Activated T-cell treated with anti-CD3 and anti-CD28 coated beads for 48 hours (primary cell): Measurements from ENCODE around the gene BTAF1.
"Not testable (repeated sequence)": the region's sequence is repeated elsewhere in the genome, so short reads cannot be mapped to it uniquely, and the experiment has no call there.

Experiments
- DNase-seq: peaks from one replicate; pipeline ENCODE4 v3.0.0-alpha.2; 2020; ENCODE audit warnings: low read depth

Gene BTAF1

DNA sequence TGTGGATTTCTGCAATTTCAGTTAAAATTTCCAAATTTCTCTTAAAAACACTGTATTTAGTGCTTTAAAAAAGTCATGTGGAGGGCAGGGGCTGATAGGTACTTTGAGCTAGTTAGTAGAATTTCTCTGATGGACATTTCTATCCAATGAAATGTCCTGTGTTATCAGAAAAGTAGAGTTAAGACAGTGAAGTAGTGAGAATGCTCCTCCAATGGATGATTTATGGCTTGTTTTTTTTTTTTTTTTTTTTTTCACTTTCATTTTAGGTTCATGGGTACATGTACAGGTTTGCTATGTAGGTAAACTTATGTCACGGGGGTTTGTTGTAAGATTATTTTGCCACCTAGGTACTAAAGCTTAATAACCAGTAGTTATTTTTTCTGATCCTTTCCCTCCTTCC, 55.0 kb downstream of the BTAF1 start:
- DNase-seq: no peak

DNA sequence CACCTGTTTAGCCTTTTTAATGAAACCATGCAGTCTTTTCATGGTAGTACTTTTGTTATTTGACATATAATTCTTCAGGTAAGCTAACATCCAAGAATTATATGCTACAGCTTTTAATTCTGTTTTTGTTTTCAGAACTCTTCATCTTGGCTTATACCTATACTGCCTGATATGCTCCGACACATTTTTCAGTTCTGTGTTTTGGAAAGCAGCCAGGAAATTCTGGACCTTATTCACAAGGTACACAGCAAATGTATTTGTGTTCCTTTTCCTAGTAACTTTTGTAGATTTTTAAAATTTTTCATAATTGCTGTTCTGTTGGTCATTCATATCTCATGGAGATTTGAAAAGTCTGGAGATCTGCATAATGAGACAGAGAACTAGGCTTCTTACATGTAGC, 56.7 kb downstream of the BTAF1 start:
- no peak for DNase-seq

DNA sequence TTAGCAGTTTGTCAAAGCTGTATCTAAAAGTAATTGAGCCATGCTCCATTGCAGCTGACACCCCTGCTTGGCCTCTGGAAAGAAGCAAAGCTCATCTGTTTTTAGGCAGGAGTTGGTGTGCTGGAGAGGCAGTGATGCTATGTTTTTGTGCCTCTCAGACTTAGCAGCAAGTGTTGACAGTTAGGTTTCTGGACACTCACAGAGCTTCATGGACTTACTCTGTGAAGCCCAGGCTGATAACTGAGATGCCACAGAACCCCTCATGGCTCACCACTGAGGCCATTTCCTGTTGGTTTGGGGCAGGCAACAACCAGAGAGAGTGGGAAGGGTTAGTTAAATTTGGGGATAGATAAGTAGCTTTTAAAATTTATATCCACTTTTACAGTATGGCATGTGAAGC, 59.8 kb downstream of the BTAF1 start:
- no peak for DNase-seq

DNA sequence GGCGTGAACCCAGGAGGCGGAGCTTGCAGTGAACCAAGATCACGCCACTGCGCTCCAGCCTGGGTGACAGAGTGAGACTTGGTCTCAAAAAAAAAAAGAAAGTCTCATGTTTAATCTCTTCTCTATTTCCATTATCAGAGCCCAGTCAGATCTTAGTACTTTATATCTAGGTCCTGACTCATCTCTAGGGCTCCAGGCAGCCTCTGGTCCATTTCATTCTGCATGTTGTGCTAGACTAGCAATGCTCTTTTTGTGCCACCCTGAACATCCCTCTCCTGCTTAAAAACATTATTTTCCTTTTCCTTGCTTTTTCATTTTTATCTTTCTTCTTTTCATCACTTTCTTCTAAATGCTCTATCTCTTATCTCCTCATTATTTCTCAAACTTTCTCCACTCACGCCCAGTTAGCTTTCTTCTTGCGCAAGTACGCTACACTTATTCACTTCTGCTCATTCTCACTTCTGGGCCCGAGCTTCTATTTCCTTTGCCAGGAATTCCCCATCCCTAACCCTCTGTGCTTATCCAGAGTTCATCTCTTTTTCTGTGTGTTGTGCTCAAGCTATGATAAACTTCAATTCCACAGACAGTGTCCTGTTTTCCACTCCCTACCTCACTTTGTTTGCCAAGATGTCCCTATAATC, 63.9 kb downstream of the BTAF1 start:
- DNase-seq: no peak

DNA sequence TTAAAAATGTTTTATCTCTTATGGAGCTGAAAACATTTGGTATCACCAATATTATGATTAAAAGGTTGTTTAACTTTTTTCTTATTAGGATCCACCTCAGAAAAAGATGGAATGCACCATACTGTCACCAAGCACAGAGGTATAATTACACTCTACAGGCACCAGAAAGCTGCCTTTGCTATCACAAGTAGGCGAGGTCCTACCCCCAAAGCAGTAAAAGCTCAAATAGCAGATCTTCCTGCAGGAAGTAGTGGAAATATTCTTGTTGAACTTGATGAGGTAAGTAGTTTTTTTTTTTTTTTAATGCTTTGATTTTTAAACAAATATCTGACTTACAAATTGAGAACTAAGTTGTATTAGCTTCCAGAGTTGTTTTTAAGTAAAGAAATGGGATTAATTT, 68.5 kb downstream of the BTAF1 start:
- no peak for DNase-seq

DNA sequence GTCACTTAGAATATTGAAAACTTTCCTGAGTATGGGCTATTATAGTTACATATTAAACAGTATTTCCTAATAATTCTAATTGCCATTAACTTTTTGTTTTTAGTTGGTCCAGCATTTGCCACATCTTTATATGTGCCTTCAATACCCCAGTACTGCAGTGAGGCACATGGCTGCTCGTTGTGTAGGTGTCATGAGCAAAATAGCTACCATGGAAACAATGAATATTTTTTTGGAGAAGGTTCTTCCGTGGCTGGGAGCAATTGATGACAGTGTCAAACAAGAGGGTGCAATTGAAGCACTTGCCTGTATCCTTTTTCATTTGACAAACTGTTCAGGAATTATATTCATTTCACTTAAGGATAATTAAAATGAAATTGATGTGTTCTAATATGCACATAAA, 72.7 kb downstream of the BTAF1 start:
- DNase-seq: no peak

DNA sequence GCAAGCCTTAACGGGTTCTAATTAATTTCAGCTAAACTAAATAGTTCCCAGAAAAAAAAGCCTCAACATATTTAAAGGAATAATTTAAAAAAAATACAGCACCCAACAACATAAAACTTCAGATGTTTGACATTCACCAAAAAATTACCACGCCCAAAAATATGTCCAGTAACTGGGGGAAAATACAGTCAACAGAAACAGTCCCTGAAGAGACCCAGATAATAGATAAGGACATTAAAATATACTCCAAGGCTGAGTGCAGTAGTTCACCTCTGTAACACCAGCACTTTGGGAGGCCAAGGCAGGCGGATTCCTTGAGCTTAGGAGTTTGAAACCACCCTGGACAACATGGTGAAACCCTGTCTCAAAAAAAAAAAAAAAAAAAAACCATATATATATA, 78.0 kb downstream of the BTAF1 start:
- DNase-seq: no peak

DNA sequence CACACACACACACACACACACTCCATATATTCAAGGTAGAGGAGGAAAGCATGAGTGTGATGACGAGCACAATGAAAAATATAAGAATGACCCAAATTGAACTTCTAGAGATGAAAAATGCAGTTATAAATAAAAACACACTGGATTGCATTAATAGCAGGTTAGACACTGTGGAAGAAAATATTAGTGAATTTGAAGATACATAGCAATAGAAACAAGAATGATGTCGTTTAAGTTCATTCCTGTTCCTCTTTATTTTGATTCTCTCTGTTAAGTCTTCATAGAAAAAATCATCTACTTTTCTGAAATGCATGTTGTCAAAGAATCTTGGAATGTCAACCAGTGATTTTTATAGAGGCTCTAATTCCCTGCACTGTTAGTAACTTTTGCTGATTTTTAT, 78.4 kb downstream of the BTAF1 start:
- no peak for DNase-seq

DNA sequence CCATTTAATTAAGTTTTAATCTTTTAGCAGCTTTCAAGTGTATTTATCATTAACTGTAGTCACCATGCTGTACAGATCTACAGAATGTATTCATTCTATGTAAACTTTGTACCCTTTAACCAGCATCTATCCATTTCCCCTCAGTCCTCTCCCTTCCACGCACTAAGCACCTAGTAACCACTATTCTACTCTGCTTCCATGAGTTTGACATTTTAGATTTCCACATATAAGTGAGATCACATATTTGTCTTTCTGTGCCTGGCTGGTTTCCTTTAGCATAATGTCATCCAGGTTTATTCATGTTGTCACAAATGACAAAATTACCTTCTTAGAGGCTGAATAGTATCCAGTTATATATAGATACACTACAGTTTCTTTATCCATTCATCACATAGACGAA, 79.7 kb downstream of the BTAF1 start:
- DNase-seq: no peak

DNA sequence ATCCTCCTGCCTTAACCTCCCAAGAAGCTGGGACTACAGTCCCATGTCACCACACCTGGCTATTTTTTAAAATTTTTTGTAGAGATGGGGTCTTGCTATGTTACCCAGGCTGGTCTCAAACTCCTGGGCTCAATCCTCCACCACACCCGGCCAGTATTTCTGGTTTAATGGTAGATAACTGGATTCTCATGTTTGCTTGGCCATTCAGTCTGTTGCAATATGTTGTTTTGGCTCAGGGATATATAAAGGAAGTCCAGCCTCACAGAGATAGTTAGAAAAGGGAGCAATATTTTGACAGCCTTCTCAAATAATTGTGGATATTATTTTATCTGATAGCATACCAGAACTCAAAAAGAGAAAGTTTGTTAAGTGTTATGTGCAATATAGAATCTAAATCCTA, 82.4 kb downstream of the BTAF1 start:
- no peak for DNase-seq

DNA sequence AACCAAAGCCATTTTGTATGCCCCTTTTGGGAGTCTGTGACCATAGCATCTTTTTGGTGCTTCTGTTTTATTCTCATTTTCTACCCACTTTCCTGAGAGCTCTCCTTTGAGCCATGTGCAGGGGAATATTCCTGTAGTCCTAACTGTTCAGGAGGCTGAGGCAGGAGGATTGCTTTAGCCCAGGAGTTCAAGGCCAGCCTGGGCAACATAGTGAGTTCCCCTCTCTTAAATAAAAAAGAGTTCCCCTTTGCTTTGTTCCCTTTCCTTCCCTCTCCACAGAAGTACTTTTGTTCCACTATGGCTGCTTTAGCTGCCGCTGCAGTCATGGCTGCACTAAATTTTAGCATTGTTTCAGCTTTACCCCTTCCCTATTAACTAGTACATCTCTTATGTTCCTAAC, 85.9 kb downstream of the BTAF1 start:
- DNase-seq: no peak

DNA sequence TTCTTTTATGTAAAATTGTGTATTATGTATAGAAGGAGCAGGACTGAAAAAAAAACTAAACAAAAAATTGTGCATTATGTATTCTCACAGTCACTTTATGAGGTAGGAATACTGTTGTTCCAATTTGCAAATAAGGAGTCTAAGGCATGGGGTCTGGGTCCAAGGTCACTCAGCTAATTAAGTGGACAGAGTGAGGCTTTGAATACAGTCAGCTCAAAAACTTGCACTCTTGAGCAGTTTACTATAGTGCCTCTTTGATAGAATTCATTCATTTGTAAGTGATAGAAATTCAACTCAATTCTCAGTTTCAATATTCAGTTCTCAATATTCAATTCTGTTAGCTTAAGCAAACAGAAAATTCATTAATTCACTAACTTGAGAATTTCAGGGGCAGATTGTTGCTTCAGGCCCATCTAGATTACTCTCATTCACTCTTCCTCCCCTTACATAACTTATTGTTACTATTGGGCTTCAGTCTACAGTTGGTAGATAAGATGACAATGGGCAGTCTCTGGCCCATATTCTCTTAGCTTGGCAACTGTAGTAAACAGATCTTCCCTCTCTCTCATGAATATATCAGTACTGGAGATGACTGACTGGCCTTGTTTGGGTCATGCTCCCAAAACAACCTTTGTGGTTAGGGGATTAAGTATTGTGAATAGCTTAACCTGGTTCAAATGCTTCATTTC, 86.6 kb downstream of the BTAF1 start:
- no peak for DNase-seq

DNA sequence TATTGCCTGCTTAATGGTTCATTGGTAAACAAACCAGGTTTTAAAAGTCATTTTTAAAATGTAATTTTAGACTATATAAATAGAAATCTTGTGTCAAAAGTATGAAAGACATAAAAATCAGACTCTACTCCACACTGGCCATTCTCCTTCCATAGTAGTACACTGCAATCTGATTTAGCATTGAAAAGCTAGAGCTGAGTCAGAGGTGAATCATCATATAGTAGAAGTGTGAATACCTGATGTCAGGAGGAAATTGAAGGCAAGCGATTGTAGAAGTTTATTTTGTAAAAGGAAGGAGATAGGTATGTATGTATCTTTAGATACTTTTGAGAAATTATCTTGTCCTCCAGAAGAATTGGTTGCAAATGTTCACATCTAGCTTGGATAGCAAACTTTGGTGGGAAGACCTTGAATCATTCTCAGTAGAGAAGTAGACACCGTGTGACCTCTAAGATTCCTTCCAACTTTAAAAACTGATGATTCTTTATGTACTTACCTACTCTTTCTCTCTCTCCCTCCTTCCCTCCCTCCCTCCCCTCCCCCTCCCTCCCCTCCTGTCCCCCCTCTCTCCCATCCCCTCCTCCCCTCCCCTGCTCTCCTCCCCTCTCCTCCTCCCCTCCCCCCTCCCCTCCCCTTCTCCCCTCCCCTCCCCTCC, 88.1 kb downstream of the BTAF1 start:
- DNase-seq: no peak

DNA sequence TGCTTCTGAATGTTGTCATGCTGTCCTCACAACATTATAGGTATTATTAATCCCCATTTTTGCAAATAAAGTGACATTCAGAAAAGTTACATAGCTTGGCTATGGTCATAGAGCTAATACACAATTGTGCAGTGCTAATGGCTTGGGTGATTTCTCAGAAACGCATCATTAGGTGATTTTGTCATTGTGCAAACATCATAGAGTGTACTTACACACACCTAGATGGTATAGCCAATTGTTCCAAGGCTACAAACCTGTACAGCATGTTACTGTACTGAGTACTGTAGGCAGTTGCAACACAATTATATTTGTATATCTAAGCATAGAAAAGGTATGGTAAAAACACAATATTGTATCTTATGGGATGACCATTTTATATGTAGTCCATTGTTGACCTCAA, 91.0 kb downstream of the BTAF1 start:
- DNase-seq: no peak

DNA sequence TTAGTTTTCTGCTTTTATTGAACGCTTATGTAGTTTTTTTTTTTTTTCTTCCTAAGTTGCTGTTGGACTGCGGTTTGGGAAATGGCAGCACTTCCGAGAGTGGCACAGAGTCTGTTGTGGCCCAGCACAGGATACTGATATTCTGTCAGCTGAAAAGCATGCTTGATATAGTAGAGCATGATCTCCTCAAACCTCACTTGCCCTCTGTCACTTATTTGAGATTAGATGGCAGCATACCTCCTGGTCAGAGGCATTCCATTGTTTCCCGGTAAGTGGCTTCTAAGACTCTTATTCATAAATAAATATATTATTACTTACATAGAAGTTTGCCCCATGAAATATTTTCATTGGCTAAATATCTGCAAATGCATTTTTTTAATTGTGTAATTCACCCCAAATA, 101.1 kb downstream of the BTAF1 start:
- no peak for DNase-seq

DNA sequence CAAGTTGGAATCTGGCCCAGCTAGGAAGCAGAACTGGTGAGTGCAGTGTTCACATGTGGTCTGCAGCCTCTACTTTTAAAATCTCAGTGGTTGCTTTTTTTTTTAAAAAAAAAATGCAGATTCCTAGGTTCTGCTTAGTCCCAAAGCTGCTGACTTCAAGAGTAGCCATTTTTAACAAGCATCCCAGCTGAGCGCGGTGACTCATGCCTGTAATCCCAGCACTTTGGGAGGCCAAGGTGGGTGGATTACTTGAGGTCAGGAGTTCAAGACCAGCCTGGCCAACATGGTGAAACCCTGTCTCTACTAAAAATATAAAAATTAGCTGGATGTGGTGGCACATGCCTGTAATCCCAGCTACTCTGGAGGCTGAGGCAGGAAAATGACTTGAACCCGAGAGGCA, 101.8 kb downstream of the BTAF1 start:
- not testable (repeated sequence) for DNase-seq

DNA sequence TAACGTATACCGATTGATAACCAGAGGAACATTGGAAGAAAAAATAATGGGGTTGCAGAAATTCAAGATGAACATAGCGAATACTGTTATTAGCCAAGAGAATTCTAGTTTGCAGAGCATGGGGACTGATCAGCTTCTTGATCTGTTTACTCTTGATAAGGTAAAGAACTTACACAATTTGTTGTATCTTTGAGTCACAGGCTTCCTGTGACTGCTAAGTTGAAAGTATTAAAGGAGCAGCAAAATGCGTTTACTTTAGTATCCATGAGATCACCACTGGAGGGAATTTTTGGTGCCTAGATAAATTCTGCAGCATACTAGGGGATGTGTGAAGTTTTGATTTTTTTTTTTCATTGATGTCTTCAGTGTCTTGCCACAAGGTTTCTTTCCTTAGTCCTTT, 103.6 kb downstream of the BTAF1 start:
- DNase-seq: no peak

DNA sequence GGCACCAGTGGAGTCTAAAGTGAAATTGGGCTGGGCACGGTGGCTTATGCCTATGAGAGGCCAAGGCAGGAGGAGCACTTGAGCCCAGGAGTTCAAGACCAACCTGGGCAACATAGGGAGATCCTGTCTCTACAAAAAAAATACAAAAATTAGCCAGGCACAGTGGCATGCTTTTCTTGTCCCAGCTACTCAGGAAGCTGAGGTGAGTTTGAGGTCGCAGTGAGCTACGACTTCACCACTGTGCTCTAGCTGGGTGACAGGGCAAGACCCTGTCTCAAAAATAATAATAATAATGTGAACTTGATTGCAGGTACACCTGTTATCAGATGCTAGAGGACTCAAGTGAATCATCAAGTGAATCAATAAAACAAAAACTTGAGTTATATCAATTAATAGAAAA, 108.0 kb downstream of the BTAF1 start:
- no peak for DNase-seq

DNA sequence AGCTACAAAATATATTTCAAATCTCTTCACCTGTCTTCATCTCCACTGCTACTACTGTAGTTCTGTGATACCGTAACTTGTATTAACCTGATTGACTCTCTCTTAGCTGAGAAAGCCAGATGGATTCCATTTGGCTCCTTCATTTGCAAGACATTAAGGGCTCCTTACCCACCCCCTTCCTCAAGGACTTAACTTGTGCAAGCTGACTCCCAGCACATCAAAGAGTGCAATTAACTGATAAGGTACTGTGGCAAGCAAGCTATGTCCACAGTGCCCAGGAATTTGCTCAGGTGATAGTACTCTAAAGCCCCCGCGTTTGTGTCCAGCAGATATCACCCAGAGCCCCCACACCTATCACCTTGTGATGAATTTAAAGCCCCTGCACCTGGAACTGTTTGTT, 109.5 kb downstream of the BTAF1 start:
- DNase-seq: not testable (repeated sequence)

DNA sequence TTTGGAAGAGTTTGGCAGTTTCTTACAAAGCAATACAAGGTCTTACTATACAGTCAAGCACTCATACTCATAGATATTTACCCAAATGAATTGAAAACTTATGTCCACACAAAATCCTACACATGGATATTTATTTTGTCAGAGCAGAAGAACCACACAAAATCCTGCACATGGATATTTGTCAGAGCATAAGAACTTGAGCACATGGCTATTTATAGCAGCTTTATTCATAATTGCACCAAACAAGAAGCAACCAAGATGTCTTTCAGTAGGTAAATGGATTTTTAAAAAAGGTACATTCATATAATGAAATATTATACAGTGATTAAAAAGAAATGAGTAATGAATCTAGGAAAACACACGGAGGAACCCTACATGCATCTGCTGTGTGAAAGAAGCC, 115.4 kb downstream of the BTAF1 start:
- no peak for DNase-seq

DNA sequence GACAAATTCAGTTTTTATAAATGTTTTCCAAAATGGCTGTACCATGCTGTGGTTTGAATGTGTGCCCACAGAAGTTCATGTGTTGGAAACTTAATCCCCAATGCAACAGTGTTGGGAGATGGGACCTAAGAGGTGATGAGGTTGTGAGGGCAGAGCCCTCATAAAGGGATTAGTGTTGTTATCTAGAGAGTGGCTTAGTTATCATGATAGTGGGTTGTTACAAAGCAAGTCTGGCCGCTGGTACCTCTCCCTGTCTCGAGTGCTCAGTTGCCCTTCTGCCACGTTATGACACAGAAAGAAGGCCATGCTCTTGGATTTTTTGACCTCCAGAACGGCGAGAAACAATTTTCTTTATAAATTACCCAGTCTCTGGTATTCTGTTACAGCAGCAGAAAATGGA, 119.0 kb downstream of the BTAF1 start:
- no peak for DNase-seq

DNA sequence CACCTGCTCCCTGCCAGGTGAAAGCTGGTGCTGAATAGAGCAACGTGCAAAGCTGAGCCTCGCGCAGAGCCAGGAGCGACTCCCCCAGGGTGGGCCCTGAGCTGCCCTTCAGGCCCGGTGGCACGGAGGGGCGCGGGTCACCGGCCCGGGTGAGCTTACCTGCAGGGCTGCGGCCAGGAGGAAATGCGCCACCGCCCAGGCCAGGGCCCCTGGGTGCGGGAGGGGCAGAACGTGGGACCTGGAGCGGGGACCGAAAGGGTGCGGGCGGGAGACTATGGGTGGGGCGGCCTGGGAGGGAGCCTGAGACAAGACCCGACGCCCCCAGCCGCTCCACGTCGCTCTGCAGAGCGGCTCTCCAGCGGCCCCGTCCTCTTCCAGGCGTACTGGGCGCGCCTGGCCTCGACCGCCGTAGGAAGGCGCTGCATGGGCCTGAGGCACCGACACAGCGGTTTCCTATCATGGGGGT, 122.1 kb downstream of the BTAF1 start:
- no peak for DNase-seq

DNA sequence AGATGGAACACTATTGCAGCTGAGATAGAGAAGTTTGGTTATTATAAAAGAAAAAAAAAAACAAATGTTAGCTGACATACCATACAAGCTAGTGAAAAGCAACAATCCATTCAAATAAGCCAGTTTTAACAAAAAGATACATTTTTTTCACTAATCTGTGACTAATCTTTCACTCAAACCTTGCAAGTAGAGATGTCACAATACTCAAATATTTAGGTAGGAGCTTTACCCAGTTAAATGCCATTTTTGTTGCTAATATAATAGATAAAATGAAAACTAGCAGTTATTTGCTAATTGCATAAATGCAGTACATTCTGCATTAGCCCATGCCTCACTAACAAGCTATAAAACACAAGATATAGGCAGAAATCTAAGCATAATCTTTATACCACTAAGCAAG, 123.6 kb downstream of the BTAF1 start:
- no peak for DNase-seq

DNA sequence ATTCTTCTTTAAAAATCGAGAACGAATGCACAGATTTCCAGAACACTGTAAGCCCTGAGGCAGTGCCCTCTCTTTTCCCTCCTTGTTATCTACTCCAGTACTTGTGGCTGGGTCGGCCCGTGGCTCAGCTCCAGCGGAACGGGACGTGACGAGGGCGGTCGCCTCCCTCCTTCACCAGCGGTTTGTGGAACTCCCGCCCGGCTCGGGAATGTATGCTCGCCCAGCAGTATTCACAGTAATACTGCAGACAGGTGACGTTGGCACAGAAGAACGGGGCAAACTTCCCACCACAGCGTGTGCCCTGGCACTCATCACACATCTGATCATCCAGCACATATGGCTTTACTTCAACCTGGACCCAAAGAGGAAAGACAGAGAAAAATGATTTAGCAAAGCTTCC, 128.5 kb downstream of the BTAF1 start:
- no peak for DNase-seq
